Small intestine (tissue), 16 donors: Measurements from ENCODE around the gene SLC25A2. TPM values are rescaled to one million over a fixed set of nuclear protein-coding genes. Genes with fewer than 3 reads are reported as not detected.
"Not testable (repeated sequence)": the region's sequence is repeated elsewhere in the genome, so short reads cannot be mapped to it uniquely, and the experiment has no call there.

Experiments used
- DNase-seq, 2 donors: peaks; one replicate each; pipeline versions ENCODE4 v3.0.0 to v3.0.0-alpha.2; 2013
- FAIRE-seq: peaks from 2 replicates; lab custom pipeline; 2012; peaks lifted over from hg19 to GRCh38; lab: Jason Lieb, UNC
- H3K27ac ChIP-seq, 3 donors: one replicate each; pipeline ENCODE4 v1.5.1; 2013; ENCODE audit warnings: low read length in 2 of 3, mild to moderate bottlenecking in 2 of 3, control low read depth in 1 of 3, inconsistent platforms in 1 of 3, low read depth in 1 of 3, moderate library complexity in 1 of 3
- H3K27me3 ChIP-seq, 3 donors: one replicate each; pipeline ENCODE4 v1.6.1; 2013; ENCODE audit warnings: low read length in 3 of 3, inconsistent platforms in 1 of 3; ENCODE audit not compliant: control insufficient read depth in 3 of 3, insufficient read depth in 3 of 3
- H3K36me3 ChIP-seq, 3 donors: one replicate each; pipeline ENCODE4 v1.6.1; 2013; ENCODE audit warnings: low read length in 3 of 3, inconsistent platforms in 1 of 3, low read depth in 1 of 3, mild to moderate bottlenecking in 1 of 3, moderate library complexity in 1 of 3; ENCODE audit not compliant: control insufficient read depth in 3 of 3, insufficient read depth in 2 of 3
- H3K4me1 ChIP-seq, 3 donors: one replicate each; pipeline ENCODE4 v1.6.1; 2013; ENCODE audit warnings: low read length in 2 of 3, inconsistent platforms in 1 of 3, low read depth in 1 of 3, mild to moderate bottlenecking in 1 of 3, moderate library complexity in 1 of 3; ENCODE audit not compliant: control insufficient read depth in 3 of 3, insufficient read depth in 2 of 3
- H3K4me3 ChIP-seq, 3 donors: one replicate each; pipeline ENCODE4 v1.5.1; 2013; ENCODE audit warnings: low read length in 3 of 3, control low read depth in 1 of 3, inconsistent platforms in 1 of 3, low read depth in 1 of 3, mild to moderate bottlenecking in 1 of 3, moderate library complexity in 1 of 3
- H3K9me3 ChIP-seq, 2 donors: one replicate each; pipeline ENCODE4 v1.6.1; 2013; ENCODE audit warnings: low read depth in 1 of 2, low read length in 1 of 2; ENCODE audit not compliant: control insufficient read depth in 2 of 2, insufficient read depth in 1 of 2
- WGBS, 3 donors: extraction: QIAGEN DNeasy Blood & Tissue Kit; methylation state at CpG; one replicate each; pipeline ENCODE4 v1.1.7; 2013; 5-methylcytosine and 5-hydroxymethylcytosine counted together
- long read RNA-seq, 10 donors: transcript quantifications; one replicate each; lab custom pipeline, GENCODE V29; 2026
- polyA plus RNA-seq, 4 donors: library from polyadenylated mRNA; stranded (reverse) in 3 of 4; unstranded in 1 of 4; fragments of 200-250 nt in 3 of 4; fragments of 120-200 nt in 1 of 4; gene quantifications; one replicate each; pipeline versions ENCODE4 v1.2.1 to v1.2.3, GENCODE V29; 2013
- donor health status: healthy with polysubstance abuse.
- donor health status: control.
- donor health status: control.
- donor health status: Bipolar disorder and iron deficiency.
- donor health status: healthy.

SLC25A2 gene
- under 1 TPM in 3 of 4 donors, not detected in 1; 0.12 to 0.45 (median 0.15) TPM for polyA plus RNA-seq
- long read RNA-seq, donor 1 = 0 reads
- long read RNA-seq, donor 2 = 0 reads
- long read RNA-seq, donor 3 = 0 reads
- long read RNA-seq, donor 4 = 0 reads
- long read RNA-seq, donor 5 = 0 reads
- long read RNA-seq, donor 6, partial matches to known transcripts = 0 of 1 reads
- long read RNA-seq, donor 6, other reads (novel, unspliced or antisense) = 0 of 1 reads
- long read RNA-seq, donor 7 = 0 reads
- long read RNA-seq, donor 8 = 0 reads
- long read RNA-seq, donor 9 = 0 reads
- long read RNA-seq, donor 10 = 0 reads

GRCh38 chr5:141303756-141304155 lies at the start of gene SLC25A2:
Gene SLC25A2, minus strand, starts transcription at chr5:141304049. Its CDS starts 184 bp downstream, at chr5:141303865.
- no peaks in the 10 kb centered on the region for H3K27me3 ChIP-seq
- FAIRE-seq (no peak), DNase-seq (no peak)
- no peaks in the 10 kb centered on the region for H3K4me1 ChIP-seq
- no peak within 1 kb of the TSS for H3K27ac ChIP-seq
- H3K9me3 ChIP-seq = peaks cover 10 to 72% of the 10 kb centered on the region in 2 donors
- no peak within 1 kb of the TSS for H3K4me3 ChIP-seq
- WGBS, 3 donors = 58 to 85% (median 75%) methylated on average over 34 to 36 of the region's 36 CpGs
- peaks cover 0 to 8% (median 1%) of the 10 kb centered on the region in 3 donors for H3K36me3 ChIP-seq

DNA sequence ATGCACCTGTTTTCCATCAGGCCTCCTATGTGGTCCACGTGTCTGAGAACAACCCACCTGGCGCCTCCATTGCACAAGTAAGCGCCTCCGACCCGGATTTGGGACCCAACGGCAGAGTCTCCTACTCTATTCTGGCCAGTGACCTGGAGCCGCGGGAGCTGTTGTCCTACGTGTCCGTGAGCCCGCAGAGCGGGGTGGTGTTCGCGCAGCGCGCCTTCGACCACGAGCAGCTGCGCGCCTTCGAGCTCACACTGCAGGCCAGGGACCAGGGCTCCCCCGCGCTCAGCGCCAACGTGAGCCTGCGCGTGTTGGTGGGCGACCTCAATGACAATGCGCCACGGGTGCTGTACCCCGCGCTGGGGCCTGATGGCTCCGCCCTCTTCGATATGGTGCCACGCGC lies 47.7 kb upstream of the SLC25A2 start:
- Histone ChIP-seq H3K27ac (no peak overlapping the region), H3K27me3 (peaks cover 2 to 19% (median 10%) of the 10 kb centered on the region in 3 donors), H3K4me1 (no peaks in the 10 kb centered on the region), H3K9me3 (peaks cover 2 to 57% of the 10 kb centered on the region in 2 donors), H3K4me3 (no peak overlapping the region), H3K36me3 (no peaks in the 10 kb centered on the region)
- no peak for DNase-seq
- no peak for FAIRE-seq
- 40 to 63% (median 58%) methylated on average over 28 to 35 of the region's 36 CpGs for WGBS, 3 donors

GRCh38 chr5:141349917-141350619 lies 46.2 kb upstream of the SLC25A2 start, which contains the start of gene PCDHGB1:
Gene PCDHGB1, plus strand, starts transcription at chr5:141350099. Its CDS starts 162 bp downstream, at chr5:141350261.
- H3K9me3 ChIP-seq = peaks cover 2 to 55% of the 10 kb centered on the region in 2 donors
- peaks cover 2 to 20% (median 13%) of the 10 kb centered on the region in 3 donors for H3K27me3 ChIP-seq
- H3K4me3 ChIP-seq = no peak within 1 kb of the TSS
- no peak within 1 kb of the TSS for H3K27ac ChIP-seq
- WGBS, 3 donors = 28 to 37% (median 37%) methylated on average over 29 of the region's 29 CpGs
- DNase-seq (peak in 1 of 2 donors; percentile 15), FAIRE-seq (no peak)
- H3K36me3 ChIP-seq = no peaks in the 10 kb centered on the region
- H3K4me1 ChIP-seq = no peaks in the 10 kb centered on the region

DNA sequence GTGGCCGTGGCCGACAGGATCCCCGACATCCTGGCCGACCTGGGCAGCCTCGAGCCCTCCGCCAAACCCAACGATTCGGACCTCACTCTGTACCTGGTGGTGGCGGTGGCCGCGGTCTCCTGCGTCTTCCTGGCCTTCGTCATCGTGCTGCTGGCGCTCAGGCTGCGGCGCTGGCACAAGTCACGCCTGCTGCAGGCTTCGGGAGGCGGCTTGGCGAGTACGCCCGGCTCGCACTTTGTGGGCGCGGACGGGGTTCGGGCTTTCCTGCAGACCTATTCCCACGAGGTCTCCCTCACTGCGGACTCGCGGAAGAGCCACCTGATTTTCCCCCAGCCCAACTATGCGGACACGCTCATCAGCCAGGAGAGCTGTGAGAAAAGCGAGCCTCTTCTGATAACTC lies 42.2 kb upstream of the SLC25A2 start:
- WGBS, 3 donors = 50 to 63% (median 59%) methylated on average over 17 to 27 of the region's 35 CpGs
- H3K4me1 ChIP-seq, DNase-seq, H3K4me3 ChIP-seq, FAIRE-seq, H3K27ac ChIP-seq, H3K36me3 ChIP-seq: not testable (repeated sequence)
- H3K27me3 ChIP-seq = peaks cover 0 to 18% (median 8%) of the 10 kb centered on the region in 3 donors
- H3K9me3 ChIP-seq = peaks cover 0 to 53% of the 10 kb centered on the region in 2 donors

- FAIRE-seq (no peak), DNase-seq (no peak)
- no peak overlapping the region for H3K4me3 ChIP-seq
- H3K36me3 ChIP-seq = no peaks in the 10 kb centered on the region
- H3K27ac ChIP-seq = no peak overlapping the region
- no peaks in the 10 kb centered on the region for H3K4me1 ChIP-seq
- H3K27me3 ChIP-seq = peaks cover 0 to 14% (median 3%) of the 10 kb centered on the region in 3 donors
- WGBS, 3 donors = 40 to 55% (median 50%) methylated on average over 20 of the region's 20 CpGs
- peaks cover 0 to 51% of the 10 kb centered on the region in 2 donors for H3K9me3 ChIP-seq
Measured at GRCh38 chr5:141345327-141345726, 41.5 kb upstream of the SLC25A2 start.

- Histone ChIP-seq H3K9me3 (peaks cover 2 to 55% of the 10 kb centered on the region in 2 donors), H3K27me3 (peaks cover 0 to 10% (median 7%) of the 10 kb centered on the region in 3 donors), H3K4me1 (no peaks in the 10 kb centered on the region), H3K27ac (no peak overlapping the region), H3K36me3 (no peaks in the 10 kb centered on the region), H3K4me3 (no peak overlapping the region)
- DNase-seq (no peak), FAIRE-seq (no peak)
- WGBS, 3 donors = 32 to 56% (median 52%) methylated on average over 31 of the region's 31 CpGs
Measured at GRCh38 chr5:141343953-141344463, 40.2 kb upstream of the SLC25A2 start.

- peaks cover 0 to 15% (median 12%) of the 10 kb centered on the region in 3 donors for H3K27me3 ChIP-seq
- no peak for FAIRE-seq
Measured at GRCh38 chr5:141343242-141343952, 39.5 kb upstream of the SLC25A2 start, which contains the start of gene PCDHGA3. Gene PCDHGA3, plus strand, starts transcription at chr5:141343829. Its CDS starts 205 bp downstream, at chr5:141344034.

DNA sequence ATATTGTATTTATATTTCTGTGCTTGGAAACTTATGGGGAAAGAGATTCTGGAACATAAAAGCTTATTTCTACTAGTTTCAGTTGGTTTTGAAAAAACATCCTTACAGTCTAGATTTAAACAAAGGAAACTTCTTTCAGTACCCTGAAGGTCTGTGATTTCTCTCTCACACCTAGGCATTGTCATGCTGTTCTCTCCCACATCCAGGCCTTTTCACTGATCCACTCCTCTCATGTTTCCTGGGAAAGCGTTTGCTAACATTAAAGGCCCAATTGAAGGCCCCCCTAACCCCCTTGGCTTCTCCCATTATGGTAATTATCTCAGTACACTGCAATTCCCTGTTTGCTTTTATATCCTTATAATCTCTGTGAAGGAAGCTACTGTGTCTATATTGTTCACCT lies 38.9 kb upstream of the SLC25A2 start:
- Histone ChIP-seq H3K9me3 (peaks cover 2 to 58% of the 10 kb centered on the region in 2 donors), H3K27me3 (peaks cover 0 to 15% (median 12%) of the 10 kb centered on the region in 3 donors), H3K27ac (no peak overlapping the region), H3K36me3 (no peaks in the 10 kb centered on the region), H3K4me1 (no peaks in the 10 kb centered on the region), H3K4me3 (no peak overlapping the region)
- 4 to 25% (median 12%) methylated on average over 1 of the region's 1 CpG for whole genome bisulfite sequencing, 3 donors
- no peak for FAIRE-seq
- DNase-seq = no peak

More at GRCh38 chr5:141343242-141343952, 39.5 kb upstream of the SLC25A2 start, which contains the start of gene PCDHGA3:
- no peak for DNase-seq
- Histone ChIP-seq H3K36me3 (no peaks in the 10 kb centered on the region), H3K27ac (no peak within 1 kb of the TSS), H3K9me3 (peaks cover 2 to 58% of the 10 kb centered on the region in 2 donors), H3K4me3 (no peak within 1 kb of the TSS), H3K4me1 (no peaks in the 10 kb centered on the region)
- 27 to 38% (median 37%) methylated on average over 9 of the region's 9 CpGs for WGBS, 3 donors
